Activated CD4-positive, alpha-beta T cell treated with anti-CD3 and anti-CD28 coated beads, Interleukin-2, amount 50 U/mL, for 48 hours (primary cell): ENCODE measurements around the gene ABHD3.
"Not testable (repeated sequence)": the region's sequence is repeated elsewhere in the genome, so short reads cannot be mapped to it uniquely, and the experiment has no call there.

Source experiments
- DNase-seq, 2 experiments: peaks; one replicate each; pipeline ENCODE4 v3.0.0-alpha.2; 2020

The ABHD3 gene

DNA sequence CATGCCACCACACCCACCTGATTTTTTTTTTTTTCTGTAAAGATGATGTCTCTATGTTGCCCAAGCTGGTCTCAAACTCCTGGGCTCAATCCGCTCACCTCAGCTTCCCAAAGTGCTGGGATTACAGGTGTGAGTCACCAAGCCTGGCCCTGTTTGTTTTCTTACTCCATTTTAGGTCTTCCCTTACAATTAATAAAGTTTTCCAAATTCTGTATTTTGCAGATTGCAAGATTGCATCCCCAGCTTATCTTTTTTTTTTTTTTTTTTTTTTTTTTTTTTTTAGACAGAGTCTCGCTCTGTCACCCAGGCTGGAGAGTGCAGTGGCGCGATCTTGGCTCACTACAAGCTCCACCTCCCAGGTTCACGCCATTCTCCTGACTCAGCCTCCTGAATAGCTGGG, 64.2 kb downstream of the ABHD3 start:
- DNase-seq: not testable (repeated sequence)

DNA sequence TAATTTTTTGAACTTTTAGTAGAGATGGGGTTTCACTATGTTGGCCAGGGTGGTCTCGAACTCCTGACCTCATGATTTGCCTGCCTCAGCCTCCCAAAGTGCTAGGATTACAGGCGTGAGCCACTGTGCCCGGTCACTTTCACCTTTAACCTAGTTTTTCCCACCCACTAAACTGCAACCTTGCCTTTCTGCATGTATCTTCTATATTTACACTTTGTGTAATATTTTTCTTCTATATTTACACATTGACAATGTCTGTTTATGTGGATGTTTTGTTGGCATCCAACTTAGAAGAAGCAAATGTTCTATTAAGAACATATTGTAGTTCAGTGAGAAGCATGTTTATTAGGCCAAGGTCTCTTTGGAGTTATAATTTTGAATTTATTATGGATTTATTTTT, 65.8 kb downstream of the ABHD3 start:
- DNase-seq: no peak

DNA sequence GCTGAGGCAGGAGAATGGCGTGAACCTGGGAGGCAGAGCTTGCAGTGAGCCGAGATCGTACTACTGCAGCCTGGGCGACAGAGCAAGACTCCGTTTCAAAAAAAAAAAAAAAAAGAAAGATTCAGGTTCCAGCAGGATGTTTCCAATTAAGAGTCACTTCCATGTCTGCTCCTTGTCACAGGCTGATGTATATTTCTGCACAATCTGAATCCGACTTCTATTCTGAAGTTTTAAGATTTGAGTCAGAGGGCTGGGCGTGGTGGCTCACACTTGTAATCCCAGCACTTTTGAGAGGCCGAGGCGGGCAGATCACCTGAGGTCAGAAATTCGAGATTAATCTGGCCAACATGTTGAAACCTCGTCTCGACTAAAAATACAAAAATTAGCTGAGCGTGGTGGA, 67.8 kb downstream of the ABHD3 start:
- no peak for DNase-seq

GRCh38 chr18:21634588-21635199, 69.9 kb downstream of the ABHD3 start:
- DNase-seq: no peak

GRCh38 chr18:21632393-21632792, 72.2 kb downstream of the ABHD3 start:
- DNase-seq: no peak

- DNase-seq: no peak
Measured at GRCh38 chr18:21629089-21629832, 75.3 kb downstream of the ABHD3 start.

DNA sequence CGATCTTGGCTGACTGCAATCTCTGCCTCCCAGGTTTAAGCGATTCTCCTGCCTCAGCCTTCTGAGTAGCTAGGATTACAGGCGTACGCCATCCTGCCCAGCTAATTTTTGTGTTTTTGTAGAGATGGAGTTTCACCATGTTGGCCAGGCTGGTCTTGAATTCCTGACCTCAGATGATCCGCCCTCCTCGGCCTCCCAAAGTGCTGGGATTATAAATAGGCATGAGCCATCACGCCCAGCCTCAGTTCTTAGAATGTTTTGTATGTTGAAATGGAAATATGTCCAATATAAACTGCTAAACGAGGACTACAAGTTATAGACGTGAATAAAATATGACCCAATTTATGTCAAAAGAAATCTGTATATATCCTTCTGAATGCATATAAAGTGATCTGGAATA, 82.9 kb downstream of the ABHD3 start:
- not testable (repeated sequence) for DNase-seq

GRCh38 chr18:21612125-21613039, 92.2 kb downstream of the ABHD3 start, which contains the start of gene SNRPD1:
TSS of gene SNRPD1 (plus strand) at chr18:21612314. CDS start at chr18:21612430, 116 bp downstream.
- DNase-seq: peak; percentile 88 to 91

DNA sequence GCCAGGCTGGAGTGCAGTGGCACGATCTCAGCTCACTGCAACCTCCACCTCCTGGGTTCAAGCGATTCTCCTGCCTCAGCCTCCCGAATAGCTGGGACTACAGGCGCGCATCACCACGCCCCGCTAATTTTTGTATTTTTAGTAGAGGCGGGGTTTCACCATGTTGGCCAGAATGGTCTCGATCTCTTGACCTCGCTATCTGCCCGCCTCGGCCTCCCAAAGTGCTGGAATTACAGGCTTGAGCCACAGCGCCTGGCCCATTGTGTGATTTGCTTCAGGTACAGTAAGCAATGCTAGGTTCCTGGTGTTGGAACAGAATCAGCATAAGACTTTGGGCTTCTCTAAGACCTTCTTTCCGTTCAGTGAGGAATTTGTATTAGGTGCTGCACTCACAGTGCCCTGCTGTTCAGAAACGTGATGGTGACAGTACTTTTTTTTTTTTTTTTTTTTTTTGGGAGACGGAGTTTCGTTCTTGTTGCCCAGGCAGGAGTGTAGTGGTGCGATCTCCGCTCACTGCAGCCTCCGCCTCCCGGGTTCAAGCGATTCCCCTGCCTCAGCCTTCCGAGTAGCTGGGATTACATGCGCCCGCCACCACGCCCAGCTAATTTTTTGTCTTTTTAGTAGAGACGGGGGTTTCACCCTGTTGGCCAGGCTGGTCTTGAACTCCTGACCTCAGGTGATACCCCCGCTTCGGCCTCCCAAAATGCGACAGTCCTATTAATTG, 93.0 kb downstream of the ABHD3 start:
- not testable (repeated sequence) for DNase-seq

- DNase-seq: no peak
Measured at GRCh38 chr18:21605213-21605612, 99.4 kb downstream of the ABHD3 start.

GRCh38 chr18:21604671-21605070, 99.9 kb downstream of the ABHD3 start:
- DNase-seq: no peak

DNA sequence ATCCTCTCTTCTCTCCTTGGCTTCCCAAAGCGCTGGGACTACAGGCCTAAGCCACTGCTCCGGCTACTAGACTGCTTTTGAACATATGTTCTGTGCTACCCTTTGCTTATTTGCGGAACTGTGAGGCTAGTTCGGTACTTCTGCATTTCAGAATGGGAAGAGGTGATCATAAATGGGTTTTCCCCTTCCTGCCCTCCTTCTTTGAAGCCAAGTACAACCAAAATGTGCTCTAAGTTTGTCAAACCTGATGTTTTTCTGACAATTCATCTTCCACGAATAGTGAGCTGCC, 102.3 kb downstream of the ABHD3 start:
- no peak for DNase-seq
